NCI-H1105 (cell line): ENCODE data around the gene TNFSF10.
"Not testable (repeated sequence)": the region's sequence is repeated elsewhere in the genome, so short reads cannot be mapped to it uniquely, and the experiment has no call there.

Experiments
- DNase-seq: peaks from one replicate; lab custom pipeline; 2025; lab: John Stamatoyannopoulos, UW

TNFSF10 gene

GRCh38 chr3:172543884-172544283 lies 20.7 kb upstream of the TNFSF10 start:
- no peak for DNase-seq

- no peak for DNase-seq
Measured at GRCh38 chr3:172543419-172543818, 20.2 kb upstream of the TNFSF10 start.

GRCh38 chr3:172542999-172543398 lies 19.8 kb upstream of the TNFSF10 start:
- no peak for DNase-seq

GRCh38 chr3:172541945-172542488 lies 18.8 kb upstream of the TNFSF10 start:
- DNase-seq: no peak

GRCh38 chr3:172540049-172540448 lies 16.8 kb upstream of the TNFSF10 start:
- no peak for DNase-seq

- no peak for DNase-seq
Measured at GRCh38 chr3:172539273-172539672, 16.0 kb upstream of the TNFSF10 start.

- DNase-seq: no peak
Measured at GRCh38 chr3:172538368-172539151, 15.3 kb upstream of the TNFSF10 start.

- DNase-seq: no peak
Measured at GRCh38 chr3:172537507-172538158, 14.4 kb upstream of the TNFSF10 start.

- DNase-seq: no peak
Measured at GRCh38 chr3:172536993-172537419, 13.8 kb upstream of the TNFSF10 start.

GRCh38 chr3:172536505-172536904 lies 13.3 kb upstream of the TNFSF10 start:
- no peak for DNase-seq

GRCh38 chr3:172530566-172530965 lies 7.3 kb upstream of the TNFSF10 start:
- no peak for DNase-seq

GRCh38 chr3:172530101-172530561 lies 6.9 kb upstream of the TNFSF10 start:
- no peak for DNase-seq

GRCh38 chr3:172528677-172529076 lies 5.4 kb upstream of the TNFSF10 start:
- DNase-seq: no peak

- no peak for DNase-seq
Measured at GRCh38 chr3:172527306-172527705, 4.1 kb upstream of the TNFSF10 start.

GRCh38 chr3:172525116-172525613 lies 1.9 kb upstream of the TNFSF10 start:
- DNase-seq: no peak

GRCh38 chr3:172524611-172525010 lies 1.4 kb upstream of the TNFSF10 start:
- DNase-seq: no peak

- DNase-seq: not testable (repeated sequence)
Measured at GRCh38 chr3:172521837-172522726, 1.1 kb downstream of the TNFSF10 start.

GRCh38 chr3:172520301-172520831 lies 2.9 kb downstream of the TNFSF10 start:
- DNase-seq: no peak

GRCh38 chr3:172519740-172520139 lies 3.5 kb downstream of the TNFSF10 start:
- DNase-seq: no peak

GRCh38 chr3:172518929-172519640 lies 4.1 kb downstream of the TNFSF10 start:
- no peak for DNase-seq
